PFSK-1 (cell line): ENCODE results near the gene RANGAP1.
A peak's percentile ranks its signal among the peaks of the same experiment; 100 is the strongest.

Experiments used
- FOXP2 ChIP-seq: optimal IDR thresholded peaks from 2 replicates; pipeline ENCODE3; 2011; ENCODE audit warnings: borderline replicate concordance, control low read depth, inconsistent platforms; ENCODE audit not compliant: insufficient read depth; ENCODE audit errors: extremely low read length, extremely low read depth
- POLR2AphosphoS5 ChIP-seq: IDR thresholded peaks from 2 replicates; pipeline ENCODE4 v1.6.1; 2012; ENCODE audit warnings: low read depth, mild to moderate bottlenecking, control low read depth, low read length, moderate library complexity
- REST ChIP-seq, 2 experiments: IDR thresholded peaks; 2 replicates each; pipeline versions ENCODE4 v1.6.1 to v1.8.0; 2011 to 2012; ENCODE audit warnings: low read depth in 2 of 2, low read length in 2 of 2, control low read depth in 1 of 2, inconsistent platforms in 1 of 2, mild to moderate bottlenecking in 1 of 2, moderate library complexity in 1 of 2; ENCODE audit not compliant: insufficient read depth in 1 of 2
- SIN3A ChIP-seq: IDR thresholded peaks from 2 replicates; pipeline ENCODE4 v1.6.1; 2012; ENCODE audit warnings: mild to moderate bottlenecking, low read length, moderate library complexity, borderline replicate concordance; ENCODE audit not compliant: insufficient read depth
- TAF1 ChIP-seq: IDR thresholded peaks from 2 replicates; pipeline ENCODE4 v1.6.1; 2012; ENCODE audit warnings: low read length, control low read depth, borderline replicate concordance; ENCODE audit not compliant: insufficient read depth

The RANGAP1 gene

GRCh38 chr22:41308054-41308453 lies 22.1 kb upstream of the RANGAP1 start:
- no peak for TF ChIP-seq SIN3A
- TF ChIP-seq TAF1 = no peak
- no peak for TF ChIP-seq REST (IDR thresholded peaks at IDR 0.05; ENCODE audit: insufficient read depth in 1 of 2, low read depth in 2 of 2, low read length in 2 of 2)
- TF ChIP-seq FOXP2 = no peak
- TF ChIP-seq POLR2AphosphoS5 = no peak

- no peak for TF ChIP-seq REST (IDR thresholded peaks at IDR 0.05; ENCODE audit: insufficient read depth in 1 of 2, low read depth in 2 of 2, low read length in 2 of 2)
- TF ChIP-seq FOXP2 = no peak
- TF ChIP-seq POLR2AphosphoS5 = no peak
- TF ChIP-seq SIN3A = no peak
Measured at GRCh38 chr22:41305646-41306045, 19.7 kb upstream of the RANGAP1 start.

GRCh38 chr22:41302811-41303210 lies 16.8 kb upstream of the RANGAP1 start:
- TF ChIP-seq TAF1 = no peak
- no peak for TF ChIP-seq REST (IDR thresholded peaks at IDR 0.05; ENCODE audit: insufficient read depth in 1 of 2, low read depth in 2 of 2, low read length in 2 of 2)

GRCh38 chr22:41302021-41302767 lies 16.2 kb upstream of the RANGAP1 start:
- TF ChIP-seq SIN3A (no peak), FOXP2 (no peak), POLR2AphosphoS5 (no peak), TAF1 (no peak)

- TF ChIP-seq POLR2AphosphoS5 = peak; percentile 62; the same call in 1 of the 2 replicates
- peak; percentile 35; the same call in 1 of the 2 replicates for TF ChIP-seq SIN3A
- TF ChIP-seq FOXP2 = peak; percentile 69
- TF ChIP-seq TAF1 = peak; percentile 68; the same call in 1 of the 2 replicates
- TF ChIP-seq REST (IDR thresholded peaks at IDR 0.05; ENCODE audit: insufficient read depth in 1 of 2, low read depth in 2 of 2, low read length in 2 of 2) = 0 out of 4 replicates have a peak, but pooled peaks have one; percentile 20 to 29
Measured at GRCh38 chr22:41301085-41302020, 15.4 kb upstream of the RANGAP1 start, which contains the start of gene ZC3H7B. Gene ZC3H7B, plus strand, starts transcription at chr22:41301525. Its CDS starts 19,136 bp downstream, at chr22:41320661.
